ENCODE data around the gene LIF.
"Not testable (repeated sequence)": the region's sequence is repeated elsewhere in the genome, so short reads cannot be mapped to it uniquely, and the experiment has no call there.

Gene LIF

GRCh38 chr22:30205281-30206115 is 41.1 kb downstream of the LIF start:
- no peak for DNase-seq

GRCh38 chr22:30204742-30205111 is 41.8 kb downstream of the LIF start:
- no peak for DNase-seq

GRCh38 chr22:30204015-30204741 is 42.4 kb downstream of the LIF start:
- no peak for DNase-seq

GRCh38 chr22:30202531-30203006 is 44.0 kb downstream of the LIF start:
- no peak for DNase-seq

- DNase-seq, result no peak
Measured at GRCh38 chr22:30201945-30202344, 44.6 kb downstream of the LIF start.

GRCh38 chr22:30200905-30201304 is 45.7 kb downstream of the LIF start:
- not testable (repeated sequence) for DNase-seq

- no peak for DNase-seq
Measured at GRCh38 chr22:30198921-30199320, 47.6 kb downstream of the LIF start.

GRCh38 chr22:30198152-30198825 is 48.3 kb downstream of the LIF start:
- DNase-seq, result no peak

GRCh38 chr22:30197389-30197788 is 49.2 kb downstream of the LIF start:
- no peak for DNase-seq

- DNase-seq, result no peak
Measured at GRCh38 chr22:30196880-30197336, 49.7 kb downstream of the LIF start.

GRCh38 chr22:30196141-30196879 is 50.2 kb downstream of the LIF start:
- DNase-seq, result no peak

GRCh38 chr22:30195245-30196140 is 51.1 kb downstream of the LIF start:
- DNase-seq, result no peak

GRCh38 chr22:30193031-30193775 is 53.4 kb downstream of the LIF start:
- DNase-seq, result no peak

- DNase-seq, result no peak
Measured at GRCh38 chr22:30192427-30192826, 54.1 kb downstream of the LIF start.

GRCh38 chr22:30191040-30191701 is 55.4 kb downstream of the LIF start:
- no peak for DNase-seq

GRCh38 chr22:30190574-30190973 is 56.0 kb downstream of the LIF start:
- DNase-seq, result no peak
